B cell (primary cell): ENCODE measurements around the gene RMDN2.

Source experiments
- EZH2 ChIP-seq: IDR thresholded peaks from 2 replicates; pipeline ENCODE4 v1.6.1; 2012; ENCODE audit warnings: borderline replicate concordance, low read depth, mild to moderate bottlenecking, moderate library complexity, low read length; ENCODE audit not compliant: insufficient read depth, poor library complexity, severe bottlenecking
- TF ChIP-seq, protein P1 (sequence below): fragments of 200-600 bp; IDR thresholded peaks from one replicate; pipeline ENCODE4 v1.8.0; 2022; ENCODE audit warnings: antibody characterized with exemption, mild to moderate bottlenecking

DNA sequence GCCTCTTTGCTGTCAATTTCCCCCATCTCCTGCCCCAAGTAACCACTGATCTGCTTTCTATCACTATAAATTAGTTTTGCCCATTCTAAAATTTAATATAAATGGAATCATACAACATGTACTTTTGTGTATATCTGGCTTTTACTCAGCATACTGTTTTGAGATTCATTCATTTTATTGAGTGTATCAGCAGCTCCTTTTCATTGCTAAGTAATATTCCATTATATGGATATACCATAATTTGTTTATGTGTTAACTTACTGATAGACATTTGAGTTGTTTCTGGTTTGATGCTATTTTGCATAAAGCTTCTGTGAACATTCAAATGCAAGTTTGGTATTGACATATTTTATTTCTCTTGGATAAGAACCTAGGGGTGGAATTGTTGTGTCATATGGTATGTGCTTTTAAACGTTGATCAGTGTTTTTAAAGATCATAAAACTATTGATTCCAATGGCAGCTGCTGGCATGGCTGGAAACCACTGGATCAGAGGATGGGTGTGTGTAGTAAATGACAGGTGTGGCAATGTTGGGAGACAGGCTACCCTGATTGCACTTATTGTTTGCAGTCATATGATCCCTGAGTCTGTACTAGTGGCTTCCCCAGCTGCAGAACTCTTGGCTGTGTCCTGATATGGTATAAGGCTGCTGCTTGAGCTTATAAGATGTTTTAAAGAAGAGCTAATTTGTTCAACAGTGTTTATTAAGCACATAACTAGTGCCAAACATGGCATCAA lies 75.6 kb downstream of the RMDN2 start:
- TF ChIP-seq, protein P1, sequence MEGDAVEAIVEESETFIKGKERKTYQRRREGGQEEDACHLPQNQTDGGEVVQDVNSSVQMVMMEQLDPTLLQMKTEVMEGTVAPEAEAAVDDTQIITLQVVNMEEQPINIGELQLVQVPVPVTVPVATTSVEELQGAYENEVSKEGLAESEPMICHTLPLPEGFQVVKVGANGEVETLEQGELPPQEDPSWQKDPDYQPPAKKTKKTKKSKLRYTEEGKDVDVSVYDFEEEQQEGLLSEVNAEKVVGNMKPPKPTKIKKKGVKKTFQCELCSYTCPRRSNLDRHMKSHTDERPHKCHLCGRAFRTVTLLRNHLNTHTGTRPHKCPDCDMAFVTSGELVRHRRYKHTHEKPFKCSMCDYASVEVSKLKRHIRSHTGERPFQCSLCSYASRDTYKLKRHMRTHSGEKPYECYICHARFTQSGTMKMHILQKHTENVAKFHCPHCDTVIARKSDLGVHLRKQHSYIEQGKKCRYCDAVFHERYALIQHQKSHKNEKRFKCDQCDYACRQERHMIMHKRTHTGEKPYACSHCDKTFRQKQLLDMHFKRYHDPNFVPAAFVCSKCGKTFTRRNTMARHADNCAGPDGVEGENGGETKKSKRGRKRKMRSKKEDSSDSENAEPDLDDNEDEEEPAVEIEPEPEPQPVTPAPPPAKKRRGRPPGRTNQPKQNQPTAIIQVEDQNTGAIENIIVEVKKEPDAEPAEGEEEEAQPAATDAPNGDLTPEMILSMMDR = no peak
- no peak for TF ChIP-seq EZH2
